Motor neuron (in vitro differentiated cells): ENCODE results near the gene GIN1. TPM values are rescaled to one million over a fixed set of nuclear protein-coding genes. Genes with fewer than 3 reads are reported as not detected.
"Not testable (repeated sequence)": the region's sequence is repeated elsewhere in the genome, so short reads cannot be mapped to it uniquely, and the experiment has no call there.

Experiments
- ATAC-seq, 8 experiments: fragments of 200-7000 bp; cut with Tn5 transposase; replicated peaks in 6 of 8; 2 replicates each; pipeline ENCODE4 v1.8.0; 2021; ENCODE audit warnings: mild to moderate bottlenecking in 8 of 8, moderate library complexity in 8 of 8
- H3K27ac ChIP-seq, 2 donors: fragments of 250-450 bp; sonication (Bioruptor Pico); 2 replicates each; pipeline ENCODE4 v1.9.0; 2021; ENCODE audit warnings: antibody characterized with exemption in 2 of 2, mild to moderate bottlenecking in 2 of 2, moderate library complexity in 1 of 2
- H3K4me1 ChIP-seq, 2 donors: fragments of 250-450 bp; sonication (Bioruptor Pico); replicated peaks in 1 of 2; 2 replicates each; pipeline ENCODE4 v1.6.1; 2021; ENCODE audit warnings: antibody characterized with exemption in 2 of 2, mild to moderate bottlenecking in 2 of 2, moderate library complexity in 1 of 2
- H3K4me3 ChIP-seq, 5 donors: fragments of 250-450 bp; sonication (Bioruptor Pico); 2 replicates each; pipeline ENCODE4 v1.9.0; 2021; ENCODE audit warnings: antibody characterized with exemption in 5 of 5, mild to moderate bottlenecking in 5 of 5, moderate library complexity in 4 of 5
- WGBS, 10 experiments: fragments of 450-650 bp; shearing (Covaris generic); methylation state at CpG; one replicate each; pipeline ENCODE4 v1.0.0; 2022; 5-methylcytosine and 5-hydroxymethylcytosine counted together
- in situ Hi-C, 9 experiments: fragments of 400-800 bp; cut with MboI; loops; one replicate each; pipeline ENCODE4 v1.15.0; 2021; ENCODE audit warnings: low sequenced_read_pairs in 9 of 9, low pct_unique_long_range_greater_than_20kb in 2 of 9; ENCODE audit not compliant: unreplicated experiment in 9 of 9
- total RNA-seq, 8 experiments: library from RNA; unstranded; fragments of 300-600 nt; gene quantifications; 2 replicates each; pipeline versions ENCODE4 v1.2.3 to v1.2.4, GENCODE V29; 2022

The GIN1 gene
- total RNA-seq, 8 experiments from 2014 or later: 7.3 to 12.7 (median 10.8) TPM

- Histone ChIP-seq H3K27ac (no peak overlapping the region), H3K4me1 (no peaks in the 10 kb centered on the region), H3K4me3 (no peak overlapping the region)
- no peak for ATAC-seq
- 74 to 100% (median 95%) methylated on average over 2 to 6 of the region's 6 CpGs; no CpG with 5 or more reads in 1 of the 10 experiments for WGBS, 10 experiments
- in situ Hi-C loops: no loop called here
These were observed 18.7 kb downstream of the GIN1 start for GRCh38 chr5:103101079-103101750.

DNA sequence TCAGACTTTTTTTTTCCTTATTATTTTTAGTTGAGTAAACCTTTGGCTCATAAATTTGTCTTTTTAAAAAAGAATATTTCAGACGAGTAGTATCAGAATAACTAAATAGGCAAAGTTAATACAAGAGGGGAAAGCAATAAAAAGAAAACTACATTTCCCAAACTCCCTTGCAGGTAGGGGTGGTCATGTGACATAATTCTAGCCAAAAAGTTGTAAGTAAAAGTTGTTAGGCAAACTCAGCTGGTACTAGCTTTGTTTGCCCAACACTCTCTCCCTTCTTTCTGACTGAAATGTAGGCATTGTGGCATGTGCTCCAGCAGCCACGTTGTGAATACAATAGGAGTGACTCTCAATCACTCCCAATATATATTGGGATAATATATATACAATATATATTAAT, 20.9 kb downstream of the GIN1 start:
- no peak for ATAC-seq
- in situ Hi-C loops: no loop called here
- H3K4me1 ChIP-seq: no peaks in the 10 kb centered on the region

DNA sequence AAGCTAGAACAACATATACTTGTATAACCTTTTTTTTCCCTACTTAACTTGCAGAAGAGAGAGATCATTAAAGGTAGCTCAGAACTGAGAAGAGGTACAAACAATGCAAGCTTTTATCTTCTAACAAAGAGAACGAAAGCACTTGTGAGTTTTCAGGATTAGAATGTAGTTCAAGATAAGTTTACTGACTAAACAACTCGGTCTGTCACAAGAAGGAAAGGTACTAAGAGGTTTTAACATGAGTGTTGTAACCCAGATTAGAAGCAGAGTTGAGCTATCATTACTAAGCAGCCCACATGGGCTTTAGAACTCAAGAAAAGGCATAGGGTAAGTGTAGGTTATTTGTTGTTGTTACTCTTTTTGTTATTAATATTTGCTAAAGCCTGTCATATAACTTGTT, 25.2 kb downstream of the GIN1 start:
- H3K27ac ChIP-seq: no peak overlapping the region
- WGBS, 10 experiments: 49 to 100% (median 68%) methylated on average over 1 to 2 of the region's 2 CpGs; no CpG with 5 or more reads in 1 of the 10 experiments
- ATAC-seq: no peak
- in situ Hi-C loops: no loop called here
- no peaks in the 10 kb centered on the region for H3K4me1 ChIP-seq
- H3K4me3 ChIP-seq: no peak overlapping the region

More for the DNA sequence above, 20.9 kb downstream of the GIN1 start:
- WGBS, 10 experiments: 56 to 100% (median 78%) methylated on average over 1 to 2 of the region's 2 CpGs; no CpG with 5 or more reads in 1 of the 10 experiments
- no peak overlapping the region for H3K27ac ChIP-seq
- no peak overlapping the region for H3K4me3 ChIP-seq

DNA sequence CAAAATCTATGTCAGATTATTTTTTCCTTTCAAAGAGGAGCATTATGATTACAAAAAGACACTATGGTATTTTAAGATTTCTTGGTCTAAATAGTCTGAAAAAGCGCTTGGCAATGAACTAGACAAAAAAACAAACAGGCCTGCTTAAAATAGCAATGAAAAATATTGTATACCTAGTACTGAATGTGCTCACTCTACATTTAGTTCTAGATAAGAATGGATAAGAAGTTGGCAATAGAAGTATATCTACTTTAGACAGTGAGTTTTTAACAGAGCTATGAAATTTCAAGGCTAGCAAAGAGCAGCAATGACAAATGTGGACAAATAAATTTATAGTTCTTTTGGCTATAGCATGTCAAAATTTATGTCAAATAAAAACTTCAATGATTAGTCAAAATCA, 26.2 kb downstream of the GIN1 start:
- no peak for ATAC-seq
- in situ Hi-C loops: no loop called here
- Histone ChIP-seq H3K4me1 (no peaks in the 10 kb centered on the region), H3K4me3 (no peak overlapping the region), H3K27ac (no peak overlapping the region)
- WGBS, 10 experiments: 80 to 100% (median 96%) methylated on average over 1 of the region's 1 CpG

DNA sequence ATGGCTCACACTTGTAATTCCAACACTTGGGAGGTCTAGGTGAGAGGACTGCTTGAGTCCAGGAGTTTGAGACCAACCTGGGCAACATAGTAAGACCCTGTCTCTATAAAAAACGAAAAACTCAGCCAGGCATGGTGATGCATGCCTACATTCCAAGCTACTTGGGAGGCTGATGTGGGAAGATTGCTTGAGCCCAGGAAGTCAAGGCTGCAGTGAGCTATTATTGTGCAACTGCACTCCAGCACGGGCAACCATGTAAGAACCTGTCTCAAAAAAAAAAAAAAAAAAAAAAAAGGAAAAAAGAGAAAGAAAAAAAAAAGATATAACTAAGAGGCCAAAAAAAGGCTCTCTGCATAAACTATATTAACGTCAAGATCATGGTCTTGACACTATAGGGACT, 27.3 kb downstream of the GIN1 start:
- in situ Hi-C loops: no loop called here
- Histone ChIP-seq H3K4me3 (no peak overlapping the region), H3K4me1 (no peaks in the 10 kb centered on the region), H3K27ac (no peak overlapping the region)
- 70 to 100% (median 96%) methylated on average over 1 to 3 of the region's 3 CpGs for WGBS, 10 experiments
- ATAC-seq: no peak

- 83 to 100% (median 100%) methylated on average over 1 of the region's 1 CpG; no CpG with 5 or more reads in 2 of the 10 experiments for WGBS, 10 experiments
- no peak overlapping the region for H3K4me3 ChIP-seq
- no peak for ATAC-seq
- H3K4me1 ChIP-seq: no peaks in the 10 kb centered on the region
- no peak overlapping the region for H3K27ac ChIP-seq
- in situ Hi-C loops: no loop called here
These were observed 29.1 kb downstream of the GIN1 start for GRCh38 chr5:103090791-103091190.

DNA sequence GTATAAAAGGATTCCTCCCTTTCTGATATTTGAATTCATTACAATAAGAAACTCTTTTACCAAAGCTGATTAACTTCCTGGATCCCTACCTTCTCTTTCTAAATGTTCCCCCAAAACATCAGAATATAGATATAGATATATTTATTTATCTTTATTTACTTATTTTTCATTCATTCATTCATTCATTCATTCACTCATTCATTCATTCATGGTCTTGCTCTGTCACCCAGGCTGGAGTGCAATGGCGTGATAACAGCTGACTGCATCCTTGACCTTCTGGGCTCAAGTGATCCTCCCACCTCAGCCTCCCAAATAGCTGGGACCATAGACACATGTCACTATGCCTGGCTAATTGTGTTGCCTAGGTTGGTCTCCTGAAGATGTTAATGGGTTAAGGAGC, 30.7 kb downstream of the GIN1 start:
- WGBS, 10 experiments: 86 to 100% (median 100%) methylated on average over 1 of the region's 1 CpG; no CpG with 5 or more reads in 1 of the 10 experiments
- ATAC-seq: no peak

GRCh38 chr5:103086547-103086946, 33.4 kb downstream of the GIN1 start:
- 73 to 100% (median 100%) methylated on average over 1 of the region's 1 CpG; no CpG with 5 or more reads in 1 of the 10 experiments for WGBS, 10 experiments
- ATAC-seq: no peak
- in situ Hi-C loops: no loop called here
- H3K27ac ChIP-seq: no peak overlapping the region
- H3K4me3 ChIP-seq: no peak overlapping the region
- no peaks in the 10 kb centered on the region for H3K4me1 ChIP-seq

More for the DNA sequence above, 30.7 kb downstream of the GIN1 start:
- Histone ChIP-seq H3K4me1 (no peaks in the 10 kb centered on the region), H3K27ac (no peak overlapping the region), H3K4me3 (no peak overlapping the region)
- in situ Hi-C loops: no loop called here

DNA sequence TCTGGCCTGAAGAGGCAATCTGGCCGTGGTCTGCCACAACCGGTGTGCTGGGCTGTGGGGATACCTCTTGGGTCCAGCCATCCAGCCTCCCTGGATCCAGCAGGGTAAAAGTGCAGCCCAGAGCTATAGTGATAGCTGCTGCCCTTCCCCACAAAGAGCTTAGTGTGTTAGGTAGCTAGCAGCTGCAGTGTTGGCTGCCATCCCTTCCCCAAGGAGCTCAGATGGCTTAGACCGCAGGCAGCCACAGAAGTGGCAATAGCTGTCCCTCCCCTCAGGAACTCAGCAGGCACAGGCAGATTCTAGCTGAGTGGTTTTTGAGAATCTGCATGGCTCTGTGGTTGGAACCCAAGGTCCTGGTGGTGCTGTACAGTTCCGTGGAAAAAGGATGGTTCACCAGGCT, 40.1 kb downstream of the GIN1 start:
- Histone ChIP-seq H3K27ac (no peak overlapping the region), H3K4me3 (no peak overlapping the region), H3K4me1 (no peaks in the 10 kb centered on the region)
- in situ Hi-C loops: no loop called here
- ATAC-seq: no peak
- WGBS, 10 experiments: 86 to 100% (median 93%) methylated on average over 1 to 3 of the region's 4 CpGs; no CpG with 5 or more reads in 7 of the 10 experiments

- in situ Hi-C loops: no loop called here
- 0 to 100% (median 95%) methylated on average over 1 to 3 of the region's 4 CpGs; no CpG with 5 or more reads in 3 of the 10 experiments for WGBS, 10 experiments
- no peak for ATAC-seq
These were observed 44.5 kb downstream of the GIN1 start for GRCh38 chr5:103075442-103075841.

GRCh38 chr5:103073500-103073899, 46.4 kb downstream of the GIN1 start:
- H3K4me3 ChIP-seq, H3K4me1 ChIP-seq, ATAC-seq, H3K27ac ChIP-seq, in situ Hi-C loops: not testable (repeated sequence)
- 5 to 89% (median 60%) methylated on average over 1 to 4 of the region's 4 CpGs; no CpG with 5 or more reads in 1 of the 10 experiments for WGBS, 10 experiments

More at GRCh38 chr5:103075442-103075841, 44.5 kb downstream of the GIN1 start:
- Histone ChIP-seq H3K4me1 (no peaks in the 10 kb centered on the region), H3K27ac (no peak overlapping the region), H3K4me3 (no peak overlapping the region)

- peak in 1 of 8 experiments; percentile 57 for ATAC-seq
These were observed 53.6 kb downstream of the GIN1 start for GRCh38 chr5:103066326-103066725.

DNA sequence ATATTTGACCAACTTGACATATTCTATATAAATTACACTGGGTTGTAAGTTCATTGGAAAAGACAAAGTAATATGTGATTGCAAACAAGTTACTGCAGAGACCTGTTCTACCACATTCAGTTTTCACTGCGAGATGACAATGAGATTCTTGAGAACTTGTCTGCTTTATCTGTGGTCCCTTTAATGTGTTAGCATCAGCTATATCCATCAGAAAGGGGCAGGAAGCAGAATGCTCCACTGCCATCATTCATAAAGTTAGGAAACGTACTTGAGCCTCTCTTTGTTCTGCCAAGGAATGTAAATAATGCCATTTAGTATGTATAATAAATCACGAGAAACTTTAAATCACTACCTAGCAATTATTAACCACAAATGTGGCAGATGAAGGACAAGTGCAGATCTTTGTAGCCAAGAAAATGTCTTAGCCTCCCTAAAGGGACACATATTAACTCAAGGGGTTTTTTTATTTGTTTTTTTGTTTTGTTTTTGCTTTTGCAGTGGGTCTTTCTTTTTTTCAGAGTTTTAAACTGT, 59.4 kb downstream of the GIN1 start:
- no peak for ATAC-seq
- 0 to 30% (median 11%) methylated on average over 2 to 3 of the region's 3 CpGs; no CpG with 5 or more reads in 1 of the 10 experiments for WGBS, 10 experiments
- in situ Hi-C loops: no loop called here
- H3K4me3 ChIP-seq: no peak overlapping the region
- H3K27ac ChIP-seq: no peak overlapping the region
- peaks cover 2 to 4% of the 10 kb centered on the region in 2 donors for H3K4me1 ChIP-seq

More at GRCh38 chr5:103066326-103066725, 53.6 kb downstream of the GIN1 start:
- Histone ChIP-seq H3K4me3 (no peak overlapping the region), H3K4me1 (no peaks in the 10 kb centered on the region), H3K27ac (no peak overlapping the region)
- 0 to 86% (median 62%) methylated on average over 1 of the region's 1 CpG; no CpG with 5 or more reads in 2 of the 10 experiments for WGBS, 10 experiments
- in situ Hi-C loops: no loop called here
